ENCODE data around the gene TEKT4. TPM values are rescaled to one million over a fixed set of nuclear protein-coding genes. Genes with fewer than 3 reads are reported as not detected.

TEKT4 gene
- total and polyA plus RNA-seq, 2 of the 13 experiments (the other 11 are each of a cell fraction or from before 2014, with no cell fraction given): not detected

DNA sequence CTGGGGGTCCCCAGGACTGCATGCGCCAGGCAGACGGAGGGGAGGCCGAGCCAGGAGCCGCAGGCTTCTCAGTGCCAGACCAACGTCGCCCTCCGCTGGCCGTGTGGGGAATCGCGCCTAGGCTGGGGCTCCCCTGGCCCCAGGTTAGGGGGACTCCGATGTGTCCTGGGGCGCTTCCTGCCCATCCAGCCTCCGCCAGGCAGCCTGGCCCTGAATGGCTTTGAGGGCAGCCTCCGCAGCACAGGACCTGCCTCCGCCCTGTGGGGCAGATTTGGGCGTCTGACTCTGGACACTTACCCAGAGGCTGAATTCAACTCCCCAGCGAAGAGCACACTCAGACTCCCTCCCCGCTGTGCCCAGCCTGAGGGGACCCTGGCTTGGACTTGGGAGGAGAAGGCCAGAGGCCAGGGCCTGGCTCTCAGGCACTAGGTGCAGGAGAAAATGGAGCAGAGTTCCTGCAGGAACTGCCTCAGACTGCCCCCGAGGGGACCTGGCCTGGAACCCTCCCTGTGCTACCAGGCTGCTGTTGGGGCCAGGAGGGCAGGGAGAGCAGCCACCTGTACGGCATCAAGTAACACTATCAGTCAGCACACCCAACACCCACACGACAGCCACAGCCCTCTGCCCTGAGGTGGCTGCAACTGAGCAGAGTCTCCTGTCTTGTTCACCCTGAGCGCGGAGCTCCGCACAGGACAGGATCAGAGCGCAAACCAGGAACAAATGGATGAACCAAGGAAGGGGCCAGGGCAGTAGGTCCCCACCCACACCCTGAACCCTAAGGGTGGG is 597 bp upstream of the TEKT4 start:
- POLR2A ChIA-PET: no interaction called here
- peak; percentile 32 for ATAC-seq
- TF ChIP-seq NR1H2 (CRISPR knock-in tag; IDR thresholded peaks at IDR 0.05; ENCODE audit: borderline replicate concordance, low read depth) (no peak), MYC (CRISPR knock-in tag; IDR thresholded peaks at IDR 0.05; ENCODE audit: borderline replicate concordance) (0 out of 2 replicates have a peak, but pooled peaks have one; percentile 27), PHF20 (CRISPR knock-in tag; IDR thresholded peaks at IDR 0.05) (0 out of 2 replicates have a peak, but pooled peaks have one; percentile 14), RAD21 (CRISPR knock-in tag; IDR thresholded peaks at IDR 0.05) (peak; percentile 31; the same call in 1 of the 2 replicates), ZNF678 (CRISPR knock-in tag; IDR thresholded peaks at IDR 0.05) (no peak), FOXK2 (IDR thresholded peaks at IDR 0.05) (no peak), ZNF570 (CRISPR knock-in tag; IDR thresholded peaks at IDR 0.05; ENCODE audit: borderline replicate concordance) (no peak), MED13 (CRISPR knock-in tag; IDR thresholded peaks at IDR 0.05) (no peak), STAG1 (CRISPR knock-in tag; IDR thresholded peaks at IDR 0.05) (peak; percentile 53), MBD4 (IDR thresholded peaks at IDR 0.05; ENCODE audit: borderline replicate concordance, low read length) (no peak), CBX5 (CRISPR knock-in tag; IDR thresholded peaks at IDR 0.05; ENCODE audit: borderline replicate concordance) (0 out of 2 replicates have a peak, but pooled peaks have one; percentile 23), EZH2 (conservative IDR thresholded peaks at IDR 0.05; ENCODE audit: low read depth, low read length) (no peak)
- TF ChIP-seq, protein P1, sequence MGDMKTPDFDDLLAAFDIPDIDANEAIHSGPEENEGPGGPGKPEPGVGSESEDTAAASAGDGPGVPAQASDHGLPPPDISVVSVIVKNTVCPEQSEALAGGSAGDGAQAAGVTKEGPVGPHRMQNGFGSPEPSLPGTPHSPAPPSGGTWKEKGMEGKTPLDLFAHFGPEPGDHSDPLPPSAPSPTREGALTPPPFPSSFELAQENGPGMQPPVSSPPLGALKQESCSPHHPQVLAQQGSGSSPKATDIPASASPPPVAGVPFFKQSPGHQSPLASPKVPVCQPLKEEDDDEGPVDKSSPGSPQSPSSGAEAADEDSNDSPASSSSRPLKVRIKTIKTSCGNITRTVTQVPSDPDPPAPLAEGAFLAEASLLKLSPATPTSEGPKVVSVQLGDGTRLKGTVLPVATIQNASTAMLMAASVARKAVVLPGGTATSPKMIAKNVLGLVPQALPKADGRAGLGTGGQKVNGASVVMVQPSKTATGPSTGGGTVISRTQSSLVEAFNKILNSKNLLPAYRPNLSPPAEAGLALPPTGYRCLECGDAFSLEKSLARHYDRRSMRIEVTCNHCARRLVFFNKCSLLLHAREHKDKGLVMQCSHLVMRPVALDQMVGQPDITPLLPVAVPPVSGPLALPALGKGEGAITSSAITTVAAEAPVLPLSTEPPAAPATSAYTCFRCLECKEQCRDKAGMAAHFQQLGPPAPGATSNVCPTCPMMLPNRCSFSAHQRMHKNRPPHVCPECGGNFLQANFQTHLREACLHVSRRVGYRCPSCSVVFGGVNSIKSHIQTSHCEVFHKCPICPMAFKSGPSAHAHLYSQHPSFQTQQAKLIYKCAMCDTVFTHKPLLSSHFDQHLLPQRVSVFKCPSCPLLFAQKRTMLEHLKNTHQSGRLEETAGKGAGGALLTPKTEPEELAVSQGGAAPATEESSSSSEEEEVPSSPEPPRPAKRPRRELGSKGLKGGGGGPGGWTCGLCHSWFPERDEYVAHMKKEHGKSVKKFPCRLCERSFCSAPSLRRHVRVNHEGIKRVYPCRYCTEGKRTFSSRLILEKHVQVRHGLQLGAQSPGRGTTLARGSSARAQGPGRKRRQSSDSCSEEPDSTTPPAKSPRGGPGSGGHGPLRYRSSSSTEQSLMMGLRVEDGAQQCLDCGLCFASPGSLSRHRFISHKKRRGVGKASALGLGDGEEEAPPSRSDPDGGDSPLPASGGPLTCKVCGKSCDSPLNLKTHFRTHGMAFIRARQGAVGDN (CRISPR knock-in tag; IDR thresholded peaks at IDR 0.05): peak; percentile 21; the same call in 1 of the 2 replicates
- TF ChIP-seq, protein P2, sequence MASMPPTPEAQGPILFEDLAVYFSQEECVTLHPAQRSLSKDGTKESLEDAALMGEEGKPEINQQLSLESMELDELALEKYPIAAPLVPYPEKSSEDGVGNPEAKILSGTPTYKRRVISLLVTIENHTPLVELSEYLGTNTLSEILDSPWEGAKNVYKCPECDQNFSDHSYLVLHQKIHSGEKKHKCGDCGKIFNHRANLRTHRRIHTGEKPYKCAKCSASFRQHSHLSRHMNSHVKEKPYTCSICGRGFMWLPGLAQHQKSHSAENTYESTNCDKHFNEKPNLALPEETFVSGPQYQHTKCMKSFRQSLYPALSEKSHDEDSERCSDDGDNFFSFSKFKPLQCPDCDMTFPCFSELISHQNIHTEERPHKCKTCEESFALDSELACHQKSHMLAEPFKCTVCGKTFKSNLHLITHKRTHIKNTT (CRISPR knock-in tag; IDR thresholded peaks at IDR 0.05): no peak
- TF ChIP-seq, protein P3, sequence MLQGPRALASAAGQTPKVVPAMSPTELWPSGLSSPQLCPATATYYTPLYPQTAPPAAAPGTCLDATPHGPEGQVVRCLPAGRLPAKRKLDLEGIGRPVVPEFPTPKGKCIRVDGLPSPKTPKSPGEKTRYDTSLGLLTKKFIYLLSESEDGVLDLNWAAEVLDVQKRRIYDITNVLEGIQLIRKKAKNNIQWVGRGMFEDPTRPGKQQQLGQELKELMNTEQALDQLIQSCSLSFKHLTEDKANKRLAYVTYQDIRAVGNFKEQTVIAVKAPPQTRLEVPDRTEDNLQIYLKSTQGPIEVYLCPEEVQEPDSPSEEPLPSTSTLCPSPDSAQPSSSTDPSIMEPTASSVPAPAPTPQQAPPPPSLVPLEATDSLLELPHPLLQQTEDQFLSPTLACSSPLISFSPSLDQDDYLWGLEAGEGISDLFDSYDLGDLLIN (CRISPR knock-in tag; IDR thresholded peaks at IDR 0.05; ENCODE audit: borderline replicate concordance): no peak
- TF ChIP-seq, protein P4, sequence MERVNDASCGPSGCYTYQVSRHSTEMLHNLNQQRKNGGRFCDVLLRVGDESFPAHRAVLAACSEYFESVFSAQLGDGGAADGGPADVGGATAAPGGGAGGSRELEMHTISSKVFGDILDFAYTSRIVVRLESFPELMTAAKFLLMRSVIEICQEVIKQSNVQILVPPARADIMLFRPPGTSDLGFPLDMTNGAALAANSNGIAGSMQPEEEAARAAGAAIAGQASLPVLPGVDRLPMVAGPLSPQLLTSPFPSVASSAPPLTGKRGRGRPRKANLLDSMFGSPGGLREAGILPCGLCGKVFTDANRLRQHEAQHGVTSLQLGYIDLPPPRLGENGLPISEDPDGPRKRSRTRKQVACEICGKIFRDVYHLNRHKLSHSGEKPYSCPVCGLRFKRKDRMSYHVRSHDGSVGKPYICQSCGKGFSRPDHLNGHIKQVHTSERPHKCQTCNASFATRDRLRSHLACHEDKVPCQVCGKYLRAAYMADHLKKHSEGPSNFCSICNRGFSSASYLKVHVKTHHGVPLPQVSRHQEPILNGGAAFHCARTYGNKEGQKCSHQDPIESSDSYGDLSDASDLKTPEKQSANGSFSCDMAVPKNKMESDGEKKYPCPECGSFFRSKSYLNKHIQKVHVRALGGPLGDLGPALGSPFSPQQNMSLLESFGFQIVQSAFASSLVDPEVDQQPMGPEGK (CRISPR knock-in tag; IDR thresholded peaks at IDR 0.05): 0 out of 2 replicates have a peak, but pooled peaks have one; percentile 15

More for the DNA sequence above, 597 bp upstream of the TEKT4 start:
- no peaks in the 10 kb centered on the region for H3K4me1 ChIP-seq (ENCODE audit: insufficient read depth, low read length)
- H3K79me2 ChIP-seq (ENCODE audit: insufficient read depth, low read length): no peaks in the 10 kb centered on the region
- in situ Hi-C loops (cut with HindIII; ENCODE audit: extremely low pct_ligation_motif_present, low pct_unique_long_range_greater_than_20kb): no loop called here
- H3K9me3 ChIP-seq (ENCODE audit: low read length): no peaks in the 10 kb centered on the region
- H4K20me1 ChIP-seq (ENCODE audit: insufficient read depth, low read length): peaks cover 2% of the 10 kb centered on the region; the same call in 1 of the 2 replicates
- H3K9ac ChIP-seq (ENCODE audit: insufficient read depth, low read depth, low read length): no peak overlapping the region
- H3K4me3 ChIP-seq (replicated peaks in 1 of 3; ENCODE audit: insufficient read depth in 1 of 3, low read depth in 2 of 3, low read length in 3 of 3): no peak overlapping the region
- intact Hi-C loops (cut with micrococcal nuclease; ENCODE audit: unreplicated experiment): no loop called here
- H3K27ac ChIP-seq (ENCODE audit: extremely low read length, insufficient read depth, low read length): no peak overlapping the region
- no peak overlapping the region for H2AFZ ChIP-seq (ENCODE audit: low read length)
- no peaks in the 10 kb centered on the region for H3K36me3 ChIP-seq (replicated peaks in 1 of 2; ENCODE audit: control insufficient read depth in 1 of 2, insufficient read depth in 2 of 2, low read length in 2 of 2)
- no peak for FAIRE-seq
- WGBS (ENCODE audit: low lambda C conversion rate): 44% methylated on average over 7 of the region's 25 CpGs
- DNase-seq (ENCODE audit: low spot score): peak; percentile 17
- BruUV-seq (replicated peaks): no TSS peak
- CTCF ChIA-PET (ENCODE audit: low intra/inter-chr PET ratio, low total read pairs): no interaction called here
- no peak overlapping the region for H3K4me2 ChIP-seq (ENCODE audit: low read depth, low read length)
- peaks cover 6 to 30% of the 10 kb centered on the region in 2 experiments; a peak in 4 of 5 replicates for H3K27me3 ChIP-seq (ENCODE audit: control insufficient read depth in 1 of 2, insufficient read depth in 2 of 2, low read length in 2 of 2)

All from HepG2 (cell line).